Measurements from ENCODE around the gene NAALADL2.

NAALADL2 gene

GRCh38 chr3:175310046-175310445, 450.9 kb downstream of the NAALADL2 start:
- H3K4me3 ChIP-seq (ENCODE audit: low read depth, low read length), result no peak overlapping the region
- no peak for DNase-seq (ENCODE audit: low read depth, low spot score)
- no peak for TF ChIP-seq CTCF (IDR thresholded peaks at IDR 0.05; ENCODE audit: low read depth, low read length)
- in situ Hi-C loops (cut with HindIII; ENCODE audit: low sequenced_read_pairs), result no loop called here

DNA sequence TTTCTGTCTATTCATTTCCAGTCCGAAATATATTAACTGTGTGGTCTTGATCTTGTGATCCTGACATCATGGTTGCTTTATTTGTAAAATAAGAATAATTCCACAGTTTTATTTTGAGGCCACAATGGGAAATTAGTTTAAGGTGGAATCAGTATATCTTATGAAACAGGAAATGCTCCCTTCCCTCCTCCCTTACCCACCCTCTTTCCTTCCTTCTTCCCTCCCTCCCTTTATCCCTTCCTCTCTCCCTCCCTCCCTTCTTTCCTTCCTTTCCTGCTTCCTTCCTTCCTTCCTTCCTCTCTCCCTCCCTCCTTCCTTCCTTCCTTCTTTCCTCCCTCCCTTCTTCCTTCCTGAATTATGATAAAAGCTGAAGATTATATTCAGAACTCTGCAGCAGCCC, 452.3 kb downstream of the NAALADL2 start:
- in situ Hi-C loops (cut with HindIII; ENCODE audit: low sequenced_read_pairs), result no loop called here
- DNase-seq (ENCODE audit: low read depth, low spot score), result no peak
- no peak for TF ChIP-seq CTCF (IDR thresholded peaks at IDR 0.05; ENCODE audit: low read depth, low read length)
- no peak overlapping the region for H3K4me3 ChIP-seq (ENCODE audit: low read depth, low read length)

- no peak for DNase-seq (ENCODE audit: low read depth, low spot score)
- H3K4me3 ChIP-seq (ENCODE audit: low read depth, low read length), result no peak overlapping the region
- no peak for TF ChIP-seq CTCF (IDR thresholded peaks at IDR 0.05; ENCODE audit: low read depth, low read length)
- in situ Hi-C loops (cut with HindIII; ENCODE audit: low sequenced_read_pairs), result no loop called here
Observed at GRCh38 chr3:175311946-175312345, 452.8 kb downstream of the NAALADL2 start.

DNA sequence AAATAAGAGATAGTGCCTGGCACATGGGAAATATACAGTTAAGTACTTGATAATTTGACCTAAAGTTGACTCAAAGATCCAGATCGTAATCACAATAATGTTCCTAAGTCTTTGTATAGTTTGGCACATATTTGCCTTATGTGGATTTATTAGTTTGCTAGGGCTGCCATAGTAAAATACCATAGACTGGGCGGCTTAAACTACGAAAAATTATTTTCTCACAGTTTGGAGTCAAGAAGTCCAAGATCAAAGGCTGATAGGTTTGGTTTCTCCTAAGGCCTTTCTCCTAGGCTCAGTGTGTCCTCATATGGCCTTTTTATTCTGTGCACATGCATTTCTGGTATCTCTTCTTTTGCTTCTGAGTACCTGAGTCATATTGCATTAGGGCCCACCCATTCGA, 453.7 kb downstream of the NAALADL2 start:
- DNase-seq (ENCODE audit: low read depth, low spot score), result no peak
- TF ChIP-seq CTCF (IDR thresholded peaks at IDR 0.05; ENCODE audit: low read depth, low read length), result no peak
- H3K4me3 ChIP-seq (ENCODE audit: low read depth, low read length), result no peak overlapping the region
- in situ Hi-C loops (cut with HindIII; ENCODE audit: low sequenced_read_pairs), result no loop called here

DNA sequence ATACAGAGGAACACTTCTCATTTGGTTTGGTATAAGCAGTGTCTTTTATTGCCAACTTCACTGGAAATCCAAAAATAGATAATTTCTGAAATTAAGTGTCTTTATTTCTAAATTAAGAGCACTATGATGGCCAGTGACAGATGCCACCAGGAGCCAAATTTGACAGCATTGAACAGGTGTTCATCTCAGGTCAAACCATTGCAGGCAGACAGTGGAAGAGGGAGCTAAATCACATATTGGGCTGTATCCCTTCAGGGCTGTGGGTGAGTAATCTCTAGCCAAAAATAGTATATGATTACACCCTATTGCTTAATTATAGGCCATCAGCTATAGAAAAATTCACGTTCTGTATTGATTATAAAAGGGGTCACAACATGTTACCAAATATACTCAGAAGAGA, 457.7 kb downstream of the NAALADL2 start:
- TF ChIP-seq CTCF (IDR thresholded peaks at IDR 0.05; ENCODE audit: low read depth, low read length), result no peak
- in situ Hi-C loops (cut with HindIII; ENCODE audit: low sequenced_read_pairs), result no loop called here
- no peak for DNase-seq (ENCODE audit: low read depth, low spot score)
- no peak overlapping the region for H3K4me3 ChIP-seq (ENCODE audit: low read depth, low read length)

DNA sequence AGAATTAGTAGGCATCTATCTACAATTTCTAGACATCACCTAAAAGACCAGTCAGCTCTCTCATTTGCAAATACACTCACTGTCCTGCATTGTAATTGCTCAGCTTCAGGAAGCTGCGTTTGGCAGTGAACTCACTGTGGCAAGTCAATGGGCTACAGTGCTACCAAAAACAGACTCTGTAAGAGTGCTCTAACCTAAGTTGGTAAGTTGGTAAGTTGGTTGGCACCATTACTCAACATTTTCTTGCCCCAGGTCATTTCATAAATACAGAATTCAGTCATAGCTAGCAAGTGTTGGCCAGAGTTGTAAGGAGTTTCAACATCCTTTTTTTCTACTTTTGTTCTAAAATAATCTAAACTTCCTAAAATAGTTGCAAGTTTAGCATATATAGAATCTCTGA, 466.3 kb downstream of the NAALADL2 start:
- in situ Hi-C loops (cut with HindIII; ENCODE audit: low sequenced_read_pairs), result no loop called here
- DNase-seq (ENCODE audit: low read depth, low spot score), result no peak
- no peak overlapping the region for H3K4me3 ChIP-seq (ENCODE audit: low read depth, low read length)
- no peak for TF ChIP-seq CTCF (IDR thresholded peaks at IDR 0.05; ENCODE audit: low read depth, low read length)

GRCh38 chr3:175326041-175326440, 466.9 kb downstream of the NAALADL2 start:
- DNase-seq (ENCODE audit: low read depth, low spot score), result no peak
- in situ Hi-C loops (cut with HindIII; ENCODE audit: low sequenced_read_pairs), result no loop called here
- H3K4me3 ChIP-seq (ENCODE audit: low read depth, low read length), result no peak overlapping the region
- no peak for TF ChIP-seq CTCF (IDR thresholded peaks at IDR 0.05; ENCODE audit: low read depth, low read length)
